Mesothelial cell of epicardium (in vitro differentiated cells): ENCODE measurements around the gene MS4A13. TPM values are rescaled to one million over a fixed set of nuclear protein-coding genes. Genes with fewer than 3 reads are reported as not detected.

Experiments
- DNase-seq, 2 experiments: peaks; one replicate each; pipeline ENCODE4 v3.0.0; 2021; ENCODE audit warnings: low spot score in 2 of 2; ENCODE audit not compliant: unreplicated experiment in 2 of 2
- H3K27ac Mint-ChIP-seq: 2 replicates; pipeline ENCODE4 v1.8.0; 2021; ENCODE audit warnings: mixed read lengths
- H3K27me3 Mint-ChIP-seq: 2 replicates; pipeline ENCODE4 v1.8.0; 2021; ENCODE audit warnings: low read depth, mixed read lengths
- H3K36me3 Mint-ChIP-seq: 2 replicates; pipeline ENCODE4 v1.8.0; 2021; ENCODE audit warnings: mixed read lengths
- H3K4me1 Mint-ChIP-seq: 2 replicates; pipeline ENCODE4 v1.8.0; 2021; ENCODE audit warnings: mixed read lengths
- H3K4me3 Mint-ChIP-seq: 2 replicates; pipeline ENCODE4 v1.8.0; 2021; ENCODE audit warnings: mild to moderate bottlenecking, moderate library complexity, mixed read lengths
- H3K9me3 Mint-ChIP-seq: 2 replicates; pipeline ENCODE4 v1.8.0; 2021; ENCODE audit warnings: mixed read lengths
- total RNA-seq: library from RNA; stranded (reverse); gene quantifications from 3 replicates; pipeline ENCODE4 v1.2.1, GENCODE V29; 2021
- TF ChIP-seq, protein P1 (sequence below): fragments of 200-600 bp; sonication (generic); IDR thresholded peaks from one replicate; pipeline ENCODE4 v1.5.0; 2021; ENCODE audit warnings: antibody characterized with exemption; ENCODE audit not compliant: unreplicated experiment

The MS4A13 gene
- total RNA-seq, 1 donor from 2014 or later, result not detected

DNA sequence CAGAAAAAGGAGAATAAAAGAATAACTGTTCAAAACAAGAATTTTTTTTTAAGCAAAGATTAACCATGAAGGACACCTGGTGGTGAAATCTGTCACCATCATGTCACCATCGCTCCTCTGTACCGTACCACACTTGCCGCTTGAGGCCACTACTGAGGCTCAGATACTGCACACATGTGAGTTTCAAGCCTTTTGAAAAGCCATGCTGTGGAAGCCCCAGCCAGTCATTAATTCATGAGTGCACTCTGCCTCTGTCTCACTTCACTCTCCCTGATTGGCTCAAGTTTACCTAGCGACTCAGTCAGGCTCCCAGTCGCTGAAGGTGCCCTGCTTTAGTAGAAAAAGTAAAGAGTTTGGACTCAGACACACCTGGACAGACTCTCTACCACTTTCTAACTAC is 29.2 kb upstream of the MS4A13 start:
- Mint-ChIP-seq H3K4me1 (no peaks in the 10 kb centered on the region), H3K9me3 (no peaks in the 10 kb centered on the region), H3K36me3 (no peaks in the 10 kb centered on the region), H3K27me3 (peaks cover 3% of the 10 kb centered on the region), H3K27ac (no peak overlapping the region), H3K4me3 (no peak overlapping the region)
- no peak for DNase-seq
- TF ChIP-seq, protein P1, sequence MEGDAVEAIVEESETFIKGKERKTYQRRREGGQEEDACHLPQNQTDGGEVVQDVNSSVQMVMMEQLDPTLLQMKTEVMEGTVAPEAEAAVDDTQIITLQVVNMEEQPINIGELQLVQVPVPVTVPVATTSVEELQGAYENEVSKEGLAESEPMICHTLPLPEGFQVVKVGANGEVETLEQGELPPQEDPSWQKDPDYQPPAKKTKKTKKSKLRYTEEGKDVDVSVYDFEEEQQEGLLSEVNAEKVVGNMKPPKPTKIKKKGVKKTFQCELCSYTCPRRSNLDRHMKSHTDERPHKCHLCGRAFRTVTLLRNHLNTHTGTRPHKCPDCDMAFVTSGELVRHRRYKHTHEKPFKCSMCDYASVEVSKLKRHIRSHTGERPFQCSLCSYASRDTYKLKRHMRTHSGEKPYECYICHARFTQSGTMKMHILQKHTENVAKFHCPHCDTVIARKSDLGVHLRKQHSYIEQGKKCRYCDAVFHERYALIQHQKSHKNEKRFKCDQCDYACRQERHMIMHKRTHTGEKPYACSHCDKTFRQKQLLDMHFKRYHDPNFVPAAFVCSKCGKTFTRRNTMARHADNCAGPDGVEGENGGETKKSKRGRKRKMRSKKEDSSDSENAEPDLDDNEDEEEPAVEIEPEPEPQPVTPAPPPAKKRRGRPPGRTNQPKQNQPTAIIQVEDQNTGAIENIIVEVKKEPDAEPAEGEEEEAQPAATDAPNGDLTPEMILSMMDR, result no peak

DNA sequence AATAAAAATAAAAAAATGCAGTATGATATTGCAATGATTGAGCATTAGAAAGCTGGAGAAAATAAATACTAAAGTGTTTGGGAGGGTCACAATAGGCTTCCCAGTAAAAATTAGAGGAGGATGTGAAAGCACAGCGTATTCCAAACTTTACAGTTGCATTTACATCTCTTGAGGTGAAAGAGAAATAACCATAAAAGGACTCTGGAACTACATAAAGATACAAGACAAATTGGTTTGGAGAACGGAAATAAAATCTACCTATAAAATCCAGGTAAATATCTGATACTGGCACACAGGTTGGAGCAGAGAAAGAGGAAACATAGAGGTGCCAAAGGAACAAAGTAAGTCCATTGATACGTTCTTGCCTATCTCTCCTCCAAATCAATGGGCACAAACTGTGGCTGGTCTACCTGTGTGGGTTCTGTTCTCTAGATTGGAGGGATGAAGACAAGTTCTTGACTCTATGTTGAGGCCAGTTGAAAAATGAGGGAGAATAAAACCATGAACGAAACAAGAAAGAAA is 22.6 kb upstream of the MS4A13 start, which contains the start of gene MS4A12:
Gene MS4A12, plus strand, starts transcription at position 291 of the 522 bp plus-strand sequence. CDS start 4,541 bp downstream, outside the sequence.
- Mint-ChIP-seq H3K27ac (no peak within 1 kb of the TSS), H3K27me3 (peaks cover 5% of the 10 kb centered on the region), H3K4me1 (no peaks in the 10 kb centered on the region), H3K4me3 (no peak within 1 kb of the TSS), H3K9me3 (no peaks in the 10 kb centered on the region), H3K36me3 (no peaks in the 10 kb centered on the region)
- DNase-seq, result no peak
- TF ChIP-seq, protein P1, result no peak

DNA sequence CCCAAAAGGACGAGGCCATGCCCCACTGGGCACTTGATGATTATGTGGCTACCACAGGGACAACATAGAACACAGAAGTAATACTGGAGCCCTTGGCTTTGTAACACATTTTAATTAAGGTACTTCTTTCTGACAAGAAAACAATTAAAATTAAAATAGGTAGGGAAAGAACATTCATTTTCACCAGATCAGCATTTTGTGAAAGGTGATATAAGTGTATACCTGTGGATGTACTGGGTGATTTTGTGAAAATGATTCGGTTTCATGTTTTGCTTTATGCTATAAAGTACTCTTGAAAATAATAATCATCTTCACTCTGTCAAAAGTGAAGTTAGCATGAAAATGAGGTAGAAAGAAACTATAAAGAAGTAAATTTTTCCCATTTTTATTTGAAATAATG is 21.7 kb upstream of the MS4A13 start:
- H3K27me3 Mint-ChIP-seq, result peaks cover 5% of the 10 kb centered on the region
- H3K4me3 Mint-ChIP-seq, result no peak overlapping the region
- H3K36me3 Mint-ChIP-seq, result no peaks in the 10 kb centered on the region

GRCh38 chr11:60498399-60498798 is 16.8 kb upstream of the MS4A13 start:
- Mint-ChIP-seq H3K27ac (no peak overlapping the region), H3K36me3 (no peaks in the 10 kb centered on the region), H3K27me3 (peaks cover 6% of the 10 kb centered on the region), H3K9me3 (no peaks in the 10 kb centered on the region), H3K4me1 (peaks cover 10% of the 10 kb centered on the region), H3K4me3 (no peak overlapping the region)
- DNase-seq, result no peak
- TF ChIP-seq, protein P1, result no peak

More for the DNA sequence above, 21.7 kb upstream of the MS4A13 start:
- Mint-ChIP-seq H3K27ac (no peak overlapping the region), H3K4me1 (no peaks in the 10 kb centered on the region), H3K9me3 (no peaks in the 10 kb centered on the region)
- TF ChIP-seq, protein P1, result no peak
- no peak for DNase-seq

GRCh38 chr11:60498853-60499252 is 16.3 kb upstream of the MS4A13 start:
- no peaks in the 10 kb centered on the region for H3K9me3 Mint-ChIP-seq
- peaks cover 6% of the 10 kb centered on the region for H3K27me3 Mint-ChIP-seq
- DNase-seq, result no peak
- TF ChIP-seq, protein P1, result no peak
- no peaks in the 10 kb centered on the region for H3K36me3 Mint-ChIP-seq
- no peak overlapping the region for H3K4me3 Mint-ChIP-seq
- H3K4me1 Mint-ChIP-seq, result peaks cover 10% of the 10 kb centered on the region
- H3K27ac Mint-ChIP-seq, result no peak overlapping the region
